Liver (tissue), 10 donors: ENCODE results near the gene TET3. TPM values are rescaled to one million over a fixed set of nuclear protein-coding genes. Genes with fewer than 3 reads are reported as not detected.

Experiments
- DNase-seq: peaks from one replicate; pipeline ENCODE4 v3.0.0-alpha.2; 2017; ENCODE audit warnings: low spot score
- H3K27ac ChIP-seq, 2 donors: one replicate each; pipeline ENCODE4 v1.7.0; 2013; ENCODE audit warnings: inconsistent platforms in 2 of 2, low read length in 2 of 2, control low read depth in 1 of 2, low read depth in 1 of 2, mild to moderate bottlenecking in 1 of 2
- H3K27me3 ChIP-seq, 4 donors: one replicate each; pipeline versions ENCODE4 v1.6.1 to v1.7.0; 2013; ENCODE audit warnings: low read length in 3 of 4, inconsistent platforms in 1 of 4, mild to moderate bottlenecking in 1 of 4, moderate library complexity in 1 of 4; ENCODE audit not compliant: control insufficient read depth in 4 of 4, insufficient read depth in 4 of 4
- H3K36me3 ChIP-seq, 4 donors: one replicate each; pipeline versions ENCODE4 v1.6.1 to v1.7.0; 2013; ENCODE audit warnings: low read length in 3 of 4, mild to moderate bottlenecking in 3 of 4, low read depth in 1 of 4, moderate library complexity in 1 of 4; ENCODE audit not compliant: control insufficient read depth in 4 of 4, insufficient read depth in 3 of 4
- H3K4me1 ChIP-seq, 4 donors: one replicate each; pipeline versions ENCODE4 v1.6.1 to v1.7.0; 2013; ENCODE audit warnings: low read length in 3 of 4, mild to moderate bottlenecking in 3 of 4, moderate library complexity in 1 of 4; ENCODE audit not compliant: control insufficient read depth in 4 of 4, insufficient read depth in 4 of 4
- H3K4me3 ChIP-seq, 3 donors: one replicate each; pipeline versions ENCODE4 v1.6.1 to v1.7.0; 2013; ENCODE audit warnings: low read length in 3 of 3, control low read depth in 1 of 3, low read depth in 1 of 3, mild to moderate bottlenecking in 1 of 3
- H3K9ac ChIP-seq, 2 donors: one replicate each; pipeline ENCODE4 v1.7.0; 2013; ENCODE audit warnings: low read length in 2 of 2, mild to moderate bottlenecking in 2 of 2, moderate library complexity in 2 of 2, control low read depth in 1 of 2, low read depth in 1 of 2
- H3K9me3 ChIP-seq, 4 donors: one replicate each; pipeline versions ENCODE4 v1.6.1 to v1.7.0; 2013; ENCODE audit warnings: low read length in 3 of 4; ENCODE audit not compliant: control insufficient read depth in 4 of 4
- EGR1 ChIP-seq, 2 donors: IDR thresholded peaks; 2 replicates each; pipeline ENCODE4 v1.6.1; 2016 to 2018; ENCODE audit warnings: antibody characterized with exemption in 2 of 2, low read depth in 2 of 2
- FOXA2 ChIP-seq: IDR thresholded peaks from 2 replicates; pipeline ENCODE4 v1.6.1; 2016; ENCODE audit warnings: antibody characterized with exemption
- GABPA ChIP-seq, 2 donors: IDR thresholded peaks in 1 of 2; conservative IDR thresholded peaks in 1 of 2; 2 replicates each; pipeline ENCODE4 v1.6.1; 2016; ENCODE audit warnings: antibody characterized with exemption in 2 of 2, mild to moderate bottlenecking in 1 of 2, moderate library complexity in 1 of 2
- HNF4G ChIP-seq: IDR thresholded peaks from 2 replicates; pipeline ENCODE4 v1.6.1; 2016; ENCODE audit warnings: antibody characterized with exemption
- JUND ChIP-seq, 2 donors: IDR thresholded peaks; 2 replicates each; pipeline ENCODE4 v1.6.1; 2016; ENCODE audit warnings: antibody characterized with exemption in 2 of 2
- NR2F2 ChIP-seq: IDR thresholded peaks from 2 replicates; pipeline ENCODE4 v1.6.1; 2016; ENCODE audit warnings: antibody characterized with exemption
- RAD21 ChIP-seq, 2 donors: IDR thresholded peaks; 2 replicates each; pipeline ENCODE4 v1.6.1; 2016; ENCODE audit warnings: antibody characterized with exemption in 2 of 2, mild to moderate bottlenecking in 2 of 2
- REST ChIP-seq: IDR thresholded peaks from 2 replicates; pipeline ENCODE4 v1.6.1; 2016; ENCODE audit warnings: antibody characterized with exemption, mild to moderate bottlenecking
- SP1 ChIP-seq: IDR thresholded peaks from 2 replicates; pipeline ENCODE4 v1.6.1; 2018; ENCODE audit warnings: antibody characterized with exemption, mild to moderate bottlenecking
- TAF1 ChIP-seq: conservative IDR thresholded peaks from 2 replicates; pipeline ENCODE4 v1.6.1; 2016; ENCODE audit warnings: antibody characterized with exemption, mild to moderate bottlenecking
- YY1 ChIP-seq: IDR thresholded peaks from 2 replicates; pipeline ENCODE4 v1.6.1; 2016; ENCODE audit warnings: antibody characterized with exemption, mild to moderate bottlenecking
- WGBS: extraction: QIAGEN DNeasy Blood & Tissue Kit; methylation state at CpG from one replicate; pipeline ENCODE4 v1.1.7; 2013; 5-methylcytosine and 5-hydroxymethylcytosine counted together
- polyA plus RNA-seq, 2 donors: library from polyadenylated mRNA; stranded (reverse) in 1 of 2; unstranded in 1 of 2; fragments of 200-250 nt in 1 of 2; fragments of >200 nt in 1 of 2; fragmentation: Nextera tagmentation in 1 of 2; extraction: Ambion mirVana in 1 of 2; gene quantifications; one replicate each; pipeline versions ENCODE4 v1.2.1 to v1.2.3, GENCODE V29; 2013 to 2015
- small RNA-seq: library from RNA; depleted of rRNA; stranded (forward); fragments of <200 nt; gene quantifications from one replicate; pipeline ENCODE3, GENCODE V24; 2014
- total RNA-seq, 2 donors: library from RNA; depleted of rRNA; stranded (reverse); fragments of >200 nt; gene quantifications; one replicate each; pipeline ENCODE4 v1.2.3, GENCODE V29; 2014
- donor health status: healthy.
- donor health status: healthy.
- donor health status: healthy.
- donor health status: healthy.
- donor health status: healthy.

The TET3 gene
- total and polyA plus RNA-seq, 4 donors = 0.89 to 16.2 (median 3.2) TPM

- Histone ChIP-seq H3K27ac (no peak overlapping the region), H3K36me3 (no peaks in the 10 kb centered on the region), H3K4me3 (no peak overlapping the region), H3K9ac (no peak overlapping the region), H3K4me1 (peaks cover 0 to 7% (median 1%) of the 10 kb centered on the region in 4 donors), H3K9me3 (no peaks in the 10 kb centered on the region), H3K27me3 (no peaks in the 10 kb centered on the region)
- TF ChIP-seq TAF1 (no peak), GABPA (IDR thresholded peaks at IDR 0.05 in 1 of 2, conservative IDR thresholded peaks at IDR 0.05 in 1 of 2) (no peak), HNF4G (no peak), NR2F2 (no peak), EGR1 (IDR thresholded peaks at IDR 0.05; ENCODE audit: low read depth in 2 of 2) (no peak), SP1 (no peak), REST (no peak), YY1 (no peak), JUND (IDR thresholded peaks at IDR 0.05) (no peak), RAD21 (IDR thresholded peaks at IDR 0.05) (no peak), FOXA2 (no peak)
- DNase-seq = no peak
- WGBS = 70% methylated on average over 2 of the region's 2 CpGs
Measured at GRCh38 chr2:74033375-74033774, 48.7 kb downstream of the TET3 start.

Small RNA genes within 50 kb of the gene (small RNA-seq; reads per million reads assigned to genes)
- gene AC110801.1 (not detected), gene RNA5SP97 (not detected)

Other genes with a start within 250 kb of the TET3 start
- gene TPRKB, start 247.6 kb upstream of the TET3 start, total RNA-seq = 10 to 100 TPM; 16.2 to 17.2 TPM
- gene TPRKB, start 247.6 kb upstream of the TET3 start, polyA plus RNA-seq = 10 to 100 TPM; 16.9 to 27.7 TPM
- gene DUSP11, start 204.8 kb upstream of the TET3 start, total RNA-seq = 10 to 100 TPM in 1 of 2 donors, 1 to 10 TPM in 1; 10.0 to 10.7 TPM
- 1 to 10 TPM; 6.7 to 8.5 TPM for gene DUSP11, start 204.8 kb upstream of the TET3 start, polyA plus RNA-seq
- gene C2orf78, start 200.7 kb upstream of the TET3 start, total RNA-seq = not detected
- gene C2orf78, start 200.7 kb upstream of the TET3 start, polyA plus RNA-seq = under 1 TPM in 1 of 2 donors, not detected in 1; 0.02 TPM
- gene STAMBP, start 155.9 kb upstream of the TET3 start, total RNA-seq = 10 to 100 TPM; 10.2 to 13.1 TPM
- gene STAMBP, start 155.9 kb upstream of the TET3 start, polyA plus RNA-seq = 10 to 100 TPM; 18.6 to 27.1 TPM
- gene ACTG2, start 91.9 kb upstream of the TET3 start, total RNA-seq = 1 to 10 TPM in 1 of 2 donors, under 1 TPM in 1; 0.89 to 7.7 TPM
- 1 to 10 TPM in 1 of 2 donors, under 1 TPM in 1; 0.46 to 9.0 TPM for gene ACTG2, start 91.9 kb upstream of the TET3 start, polyA plus RNA-seq
- gene DGUOK, start 58.0 kb upstream of the TET3 start, total RNA-seq = 10 to 100 TPM; 19.6 to 24.4 TPM
- gene DGUOK, start 58.0 kb upstream of the TET3 start, polyA plus RNA-seq = 10 to 100 TPM; 32.2 to 49.7 TPM
- 10 to 100 TPM in 1 of 2 donors, 1 to 10 TPM in 1; 9.5 to 25.2 TPM for gene BOLA3, start 163.0 kb downstream of the TET3 start, total RNA-seq
- gene BOLA3, start 163.0 kb downstream of the TET3 start, polyA plus RNA-seq = 10 to 100 TPM; 29.0 to 35.2 TPM
- gene MOB1A, start 194.0 kb downstream of the TET3 start, total RNA-seq = 10 to 100 TPM; 30.1 to 44.7 TPM
- 10 to 100 TPM; 15.5 to 15.8 TPM for gene MOB1A, start 194.0 kb downstream of the TET3 start, polyA plus RNA-seq
- gene MTHFD2, start 213.7 kb downstream of the TET3 start, total RNA-seq = 10 to 100 TPM in 1 of 2 donors, 1 to 10 TPM in 1; 2.8 to 27.5 TPM
- 1 to 10 TPM; 1.6 to 2.8 TPM for gene MTHFD2, start 213.7 kb downstream of the TET3 start, polyA plus RNA-seq